HepG2 (cell line): Measurements from ENCODE around the gene MTA3. TPM values are rescaled to one million over a fixed set of nuclear protein-coding genes. Genes with fewer than 3 reads are reported as not detected.

Source experiments
- AGO1 ChIP-seq: fragments of 200-400 bp; formaldehyde crosslinking; IDR thresholded peaks from 2 replicates; pipeline ENCODE4 v1.6.1; 2017; ENCODE audit warnings: mild to moderate bottlenecking, low read depth, low read length, moderate library complexity; ENCODE audit not compliant: poor library complexity, severe bottlenecking
- CEBPB ChIP-seq: IDR thresholded peaks from 2 replicates; pipeline ENCODE4 v1.6.1; 2011; ENCODE audit warnings: low read depth, low read length, improper control_type of control experiment, borderline replicate concordance
- HOXA3 ChIP-seq: sonication (generic); formaldehyde crosslinking; IDR thresholded peaks from 2 replicates; pipeline ENCODE4 v1.5.0; 2020; ENCODE audit warnings: missing genetic modification reagents
- NFE2 ChIP-seq: sonication (generic); formaldehyde crosslinking; IDR thresholded peaks from 2 replicates; pipeline ENCODE4 v1.4.0; 2020; ENCODE audit warnings: missing genetic modification reagents
- REPIN1 ChIP-seq: sonication (generic); formaldehyde crosslinking; IDR thresholded peaks from 2 replicates; pipeline ENCODE4 v1.8.0; 2022; ENCODE audit warnings: missing genetic modification reagents, low read depth, mild to moderate bottlenecking, borderline replicate concordance
- ZNF10 ChIP-seq: sonication (generic); formaldehyde crosslinking; IDR thresholded peaks from 2 replicates; pipeline ENCODE4 v1.4.0; 2020; ENCODE audit warnings: mild to moderate bottlenecking, low read depth, missing genetic modification reagents, borderline replicate concordance
- ZNF781 ChIP-seq: sonication (generic); formaldehyde crosslinking; IDR thresholded peaks from 2 replicates; pipeline ENCODE4 v1.5.1; 2020; ENCODE audit warnings: borderline replicate concordance, mild to moderate bottlenecking, missing genetic modification reagents; ENCODE audit errors: not compliant biosample characterization
- polyA plus RNA-seq, 8 experiments: library from polyadenylated mRNA; depleted of rRNA in 3 of 8; stranded (reverse) in 7 of 8; unstranded in 1 of 8; fragments of >200 nt; fragmentation: Illumina TruSeq in 4 of 8; extraction: Trizol in 4 of 8; gene quantifications; 2 replicates each; pipeline versions ENCODE4 v1.2.1 to v1.2.3, GENCODE V29; 2011 to 2016; ENCODE audit warnings: low read depth in 4 of 8, missing spikeins in 1 of 8, mixed read lengths in 1 of 8; ENCODE audit not compliant: insufficient read depth in 1 of 8
- total RNA-seq, 5 experiments: library from RNA; depleted of rRNA; stranded (reverse); fragments of >200 nt; fragmentation: Illumina TruSeq; extraction: Trizol; gene quantifications; 2 replicates each; pipeline ENCODE4 v1.2.3, GENCODE V29; 2016; ENCODE audit warnings: low read depth in 1 of 5
- TF ChIP-seq, protein P1 (sequence below): sonication (generic); formaldehyde crosslinking; IDR thresholded peaks from 2 replicates; pipeline ENCODE4 v1.8.0; 2023; ENCODE audit warnings: mild to moderate bottlenecking, missing genetic modification reagents
- TF ChIP-seq, protein P2 (sequence below): sonication (generic); formaldehyde crosslinking; IDR thresholded peaks from 2 replicates; pipeline ENCODE4 v1.4.0; 2020; ENCODE audit warnings: missing genetic modification reagents, borderline replicate concordance
- TF ChIP-seq, protein P3 (sequence below): sonication (generic); formaldehyde crosslinking; conservative IDR thresholded peaks from 2 replicates; pipeline ENCODE4 v1.4.0; 2020; ENCODE audit warnings: mild to moderate bottlenecking, missing genetic modification reagents, moderate library complexity
- TF ChIP-seq, protein P4 (sequence below): IDR thresholded peaks from 2 replicates; pipeline ENCODE4 v1.6.1; 2016; ENCODE audit warnings: control low read depth
- TF ChIP-seq, protein P5 (sequence below): IDR thresholded peaks from 2 replicates; pipeline ENCODE4 v1.6.1; 2016; ENCODE audit warnings: low read depth
- TF ChIP-seq, protein P6 (sequence below): sonication (generic); formaldehyde crosslinking; conservative IDR thresholded peaks from 2 replicates; pipeline ENCODE4 v1.4.0; 2020; ENCODE audit warnings: missing genetic modification reagents

MTA3 gene
- total and polyA plus RNA-seq, 2 of the 13 experiments (the other 11 are each of a cell fraction or from before 2014, with no cell fraction given), result 48.8 to 77.8 TPM

DNA sequence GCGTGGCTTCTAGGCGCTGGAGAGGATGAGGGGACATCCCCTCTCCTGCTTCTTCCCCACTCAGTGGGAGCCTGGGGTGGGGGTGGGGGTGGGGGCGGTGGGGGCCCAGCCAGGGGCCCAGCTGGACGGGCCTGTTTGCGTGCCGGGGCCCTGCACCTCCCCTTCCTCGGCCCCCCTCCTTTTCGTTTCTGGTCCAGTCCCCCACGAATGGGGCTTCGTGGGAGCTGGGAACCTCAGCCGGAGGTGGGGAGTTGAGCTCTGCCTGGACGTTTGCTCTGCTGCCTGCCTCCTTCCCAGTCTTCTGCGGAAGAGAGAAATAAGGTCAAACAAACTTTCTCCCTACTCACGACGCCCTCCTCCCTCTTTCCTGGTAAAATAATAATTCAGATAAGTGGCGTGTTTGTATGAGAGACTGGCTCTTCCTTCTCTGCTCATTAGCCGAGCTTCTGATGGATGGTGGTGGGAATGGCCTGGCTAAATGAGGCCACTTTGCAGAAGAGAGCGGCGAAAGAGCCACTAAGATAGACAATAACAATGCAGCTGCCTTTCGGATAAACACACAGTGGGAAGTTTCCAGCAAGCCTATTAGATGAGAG, 782 bp downstream of the MTA3 start (continued):
- TF ChIP-seq ZNF10 (CRISPR knock-in tag) (no peak), AGO1 (no peak), REPIN1 (CRISPR knock-in tag) (no peak), NFE2 (CRISPR knock-in tag) (no peak), ZNF781 (no peak), HOXA3 (CRISPR knock-in tag) (no peak), CEBPB (no peak)
- TF ChIP-seq, protein P1, sequence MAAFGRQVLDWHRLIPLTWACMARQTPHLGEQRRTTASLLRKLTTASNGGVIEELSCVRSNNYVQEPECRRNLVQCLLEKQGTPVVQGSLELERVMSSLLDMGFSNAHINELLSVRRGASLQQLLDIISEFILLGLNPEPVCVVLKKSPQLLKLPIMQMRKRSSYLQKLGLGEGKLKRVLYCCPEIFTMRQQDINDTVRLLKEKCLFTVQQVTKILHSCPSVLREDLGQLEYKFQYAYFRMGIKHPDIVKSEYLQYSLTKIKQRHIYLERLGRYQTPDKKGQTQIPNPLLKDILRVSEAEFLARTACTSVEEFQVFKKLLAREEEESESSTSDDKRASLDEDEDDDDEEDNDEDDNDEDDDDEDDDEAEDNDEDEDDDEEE (CRISPR knock-in tag), result no peak
- TF ChIP-seq, protein P2, sequence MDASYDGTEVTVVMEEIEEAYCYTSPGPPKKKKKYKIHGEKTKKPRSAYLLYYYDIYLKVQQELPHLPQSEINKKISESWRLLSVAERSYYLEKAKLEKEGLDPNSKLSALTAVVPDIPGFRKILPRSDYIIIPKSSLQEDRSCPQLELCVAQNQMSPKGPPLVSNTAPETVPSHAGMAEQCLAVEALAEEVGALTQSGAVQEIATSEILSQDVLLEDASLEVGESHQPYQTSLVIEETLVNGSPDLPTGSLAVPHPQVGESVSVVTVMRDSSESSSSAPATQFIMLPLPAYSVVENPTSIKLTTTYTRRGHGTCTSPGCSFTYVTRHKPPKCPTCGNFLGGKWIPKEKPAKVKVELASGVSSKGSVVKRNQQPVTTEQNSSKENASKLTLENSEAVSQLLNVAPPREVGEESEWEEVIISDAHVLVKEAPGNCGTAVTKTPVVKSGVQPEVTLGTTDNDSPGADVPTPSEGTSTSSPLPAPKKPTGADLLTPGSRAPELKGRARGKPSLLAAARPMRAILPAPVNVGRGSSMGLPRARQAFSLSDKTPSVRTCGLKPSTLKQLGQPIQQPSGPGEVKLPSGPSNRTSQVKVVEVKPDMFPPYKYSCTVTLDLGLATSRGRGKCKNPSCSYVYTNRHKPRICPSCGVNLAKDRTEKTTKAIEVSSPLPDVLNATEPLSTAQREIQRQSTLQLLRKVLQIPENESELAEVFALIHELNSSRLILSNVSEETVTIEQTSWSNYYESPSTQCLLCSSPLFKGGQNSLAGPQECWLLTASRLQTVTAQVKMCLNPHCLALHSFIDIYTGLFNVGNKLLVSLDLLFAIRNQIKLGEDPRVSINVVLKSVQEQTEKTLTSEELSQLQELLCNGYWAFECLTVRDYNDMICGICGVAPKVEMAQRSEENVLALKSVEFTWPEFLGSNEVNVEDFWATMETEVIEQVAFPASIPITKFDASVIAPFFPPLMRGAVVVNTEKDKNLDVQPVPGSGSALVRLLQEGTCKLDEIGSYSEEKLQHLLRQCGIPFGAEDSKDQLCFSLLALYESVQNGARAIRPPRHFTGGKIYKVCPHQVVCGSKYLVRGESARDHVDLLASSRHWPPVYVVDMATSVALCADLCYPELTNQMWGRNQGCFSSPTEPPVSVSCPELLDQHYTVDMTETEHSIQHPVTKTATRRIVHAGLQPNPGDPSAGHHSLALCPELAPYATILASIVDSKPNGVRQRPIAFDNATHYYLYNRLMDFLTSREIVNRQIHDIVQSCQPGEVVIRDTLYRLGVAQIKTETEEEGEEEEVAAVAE (CRISPR knock-in tag), result no peak
- TF ChIP-seq, protein P3, sequence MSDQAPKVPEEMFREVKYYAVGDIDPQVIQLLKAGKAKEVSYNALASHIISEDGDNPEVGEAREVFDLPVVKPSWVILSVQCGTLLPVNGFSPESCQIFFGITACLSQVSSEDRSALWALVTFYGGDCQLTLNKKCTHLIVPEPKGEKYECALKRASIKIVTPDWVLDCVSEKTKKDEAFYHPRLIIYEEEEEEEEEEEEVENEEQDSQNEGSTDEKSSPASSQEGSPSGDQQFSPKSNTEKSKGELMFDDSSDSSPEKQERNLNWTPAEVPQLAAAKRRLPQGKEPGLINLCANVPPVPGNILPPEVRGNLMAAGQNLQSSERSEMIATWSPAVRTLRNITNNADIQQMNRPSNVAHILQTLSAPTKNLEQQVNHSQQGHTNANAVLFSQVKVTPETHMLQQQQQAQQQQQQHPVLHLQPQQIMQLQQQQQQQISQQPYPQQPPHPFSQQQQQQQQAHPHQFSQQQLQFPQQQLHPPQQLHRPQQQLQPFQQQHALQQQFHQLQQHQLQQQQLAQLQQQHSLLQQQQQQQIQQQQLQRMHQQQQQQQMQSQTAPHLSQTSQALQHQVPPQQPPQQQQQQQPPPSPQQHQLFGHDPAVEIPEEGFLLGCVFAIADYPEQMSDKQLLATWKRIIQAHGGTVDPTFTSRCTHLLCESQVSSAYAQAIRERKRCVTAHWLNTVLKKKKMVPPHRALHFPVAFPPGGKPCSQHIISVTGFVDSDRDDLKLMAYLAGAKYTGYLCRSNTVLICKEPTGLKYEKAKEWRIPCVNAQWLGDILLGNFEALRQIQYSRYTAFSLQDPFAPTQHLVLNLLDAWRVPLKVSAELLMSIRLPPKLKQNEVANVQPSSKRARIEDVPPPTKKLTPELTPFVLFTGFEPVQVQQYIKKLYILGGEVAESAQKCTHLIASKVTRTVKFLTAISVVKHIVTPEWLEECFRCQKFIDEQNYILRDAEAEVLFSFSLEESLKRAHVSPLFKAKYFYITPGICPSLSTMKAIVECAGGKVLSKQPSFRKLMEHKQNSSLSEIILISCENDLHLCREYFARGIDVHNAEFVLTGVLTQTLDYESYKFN (CRISPR knock-in tag), result no peak
- TF ChIP-seq, protein P4, sequence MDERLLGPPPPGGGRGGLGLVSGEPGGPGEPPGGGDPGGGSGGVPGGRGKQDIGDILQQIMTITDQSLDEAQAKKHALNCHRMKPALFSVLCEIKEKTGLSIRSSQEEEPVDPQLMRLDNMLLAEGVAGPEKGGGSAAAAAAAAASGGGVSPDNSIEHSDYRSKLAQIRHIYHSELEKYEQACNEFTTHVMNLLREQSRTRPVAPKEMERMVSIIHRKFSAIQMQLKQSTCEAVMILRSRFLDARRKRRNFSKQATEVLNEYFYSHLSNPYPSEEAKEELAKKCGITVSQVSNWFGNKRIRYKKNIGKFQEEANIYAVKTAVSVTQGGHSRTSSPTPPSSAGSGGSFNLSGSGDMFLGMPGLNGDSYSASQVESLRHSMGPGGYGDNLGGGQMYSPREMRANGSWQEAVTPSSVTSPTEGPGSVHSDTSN (CRISPR knock-in tag), result no peak
- TF ChIP-seq, protein P5, sequence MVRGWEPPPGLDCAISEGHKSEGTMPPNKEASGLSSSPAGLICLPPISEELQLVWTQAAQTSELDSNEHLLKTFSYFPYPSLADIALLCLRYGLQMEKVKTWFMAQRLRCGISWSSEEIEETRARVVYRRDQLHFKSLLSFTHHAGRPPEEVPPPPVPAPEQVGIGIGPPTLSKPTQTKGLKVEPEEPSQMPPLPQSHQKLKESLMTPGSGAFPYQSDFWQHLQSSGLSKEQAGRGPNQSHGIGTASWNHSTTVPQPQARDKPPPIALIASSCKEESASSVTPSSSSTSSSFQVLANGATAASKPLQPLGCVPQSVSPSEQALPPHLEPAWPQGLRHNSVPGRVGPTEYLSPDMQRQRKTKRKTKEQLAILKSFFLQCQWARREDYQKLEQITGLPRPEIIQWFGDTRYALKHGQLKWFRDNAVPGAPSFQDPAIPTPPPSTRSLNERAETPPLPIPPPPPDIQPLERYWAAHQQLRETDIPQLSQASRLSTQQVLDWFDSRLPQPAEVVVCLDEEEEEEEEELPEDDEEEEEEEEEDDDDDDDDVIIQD (CRISPR knock-in tag), result 0 out of 2 replicates have a peak, but pooled peaks have one; percentile 14
- TF ChIP-seq, protein P6, sequence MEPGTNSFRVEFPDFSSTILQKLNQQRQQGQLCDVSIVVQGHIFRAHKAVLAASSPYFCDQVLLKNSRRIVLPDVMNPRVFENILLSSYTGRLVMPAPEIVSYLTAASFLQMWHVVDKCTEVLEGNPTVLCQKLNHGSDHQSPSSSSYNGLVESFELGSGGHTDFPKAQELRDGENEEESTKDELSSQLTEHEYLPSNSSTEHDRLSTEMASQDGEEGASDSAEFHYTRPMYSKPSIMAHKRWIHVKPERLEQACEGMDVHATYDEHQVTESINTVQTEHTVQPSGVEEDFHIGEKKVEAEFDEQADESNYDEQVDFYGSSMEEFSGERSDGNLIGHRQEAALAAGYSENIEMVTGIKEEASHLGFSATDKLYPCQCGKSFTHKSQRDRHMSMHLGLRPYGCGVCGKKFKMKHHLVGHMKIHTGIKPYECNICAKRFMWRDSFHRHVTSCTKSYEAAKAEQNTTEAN (CRISPR knock-in tag), result no peak
